Measurements from ENCODE around the gene ANXA5.
"Not testable (repeated sequence)": the region's sequence is repeated elsewhere in the genome, so short reads cannot be mapped to it uniquely, and the experiment has no call there.

Gene ANXA5

DNA sequence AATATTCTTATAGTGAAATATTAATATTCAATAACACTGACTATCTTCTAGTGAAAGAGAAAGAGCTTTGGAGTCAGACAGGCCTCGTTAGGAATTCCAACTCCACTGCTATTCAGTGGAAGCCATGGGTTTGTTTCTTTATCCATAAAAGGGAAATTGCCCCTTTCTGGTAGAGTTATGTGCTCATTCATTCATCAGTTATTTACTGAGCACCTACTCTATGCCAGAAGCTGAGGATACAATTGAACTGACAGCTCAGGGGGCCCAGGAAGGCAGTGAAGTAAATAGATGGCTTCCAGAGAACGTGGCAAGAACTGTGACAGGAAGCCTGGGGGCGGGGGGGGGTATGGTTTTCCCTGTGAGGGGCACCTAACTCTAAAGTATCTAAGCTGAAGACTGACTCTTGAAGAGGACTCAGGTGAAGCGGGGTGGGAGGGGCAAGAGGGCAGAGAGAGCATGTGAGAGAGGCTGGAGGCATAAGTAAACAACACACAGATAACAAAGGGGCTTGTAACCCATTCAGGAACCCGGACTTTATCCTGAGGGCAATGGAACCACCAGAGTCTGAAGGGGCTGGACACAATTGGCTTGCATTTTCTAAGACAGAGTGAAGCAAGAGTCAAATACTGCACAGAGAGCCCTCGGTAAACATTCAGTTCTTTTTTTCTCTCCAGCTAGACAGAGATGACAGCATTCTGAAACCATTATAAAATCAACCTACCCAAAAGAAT lies 20.3 kb downstream of the ANXA5 start:
- Mint-ChIP-seq H3K27ac (no peak overlapping the region), H3K9me3 (no peaks in the 10 kb centered on the region), H3K4me3 (no peak overlapping the region), H3K36me3 (peaks cover 58% of the 10 kb centered on the region), H3K27me3 (no peaks in the 10 kb centered on the region), H3K4me1 (no peaks in the 10 kb centered on the region)
- no peak for ATAC-seq

DNA sequence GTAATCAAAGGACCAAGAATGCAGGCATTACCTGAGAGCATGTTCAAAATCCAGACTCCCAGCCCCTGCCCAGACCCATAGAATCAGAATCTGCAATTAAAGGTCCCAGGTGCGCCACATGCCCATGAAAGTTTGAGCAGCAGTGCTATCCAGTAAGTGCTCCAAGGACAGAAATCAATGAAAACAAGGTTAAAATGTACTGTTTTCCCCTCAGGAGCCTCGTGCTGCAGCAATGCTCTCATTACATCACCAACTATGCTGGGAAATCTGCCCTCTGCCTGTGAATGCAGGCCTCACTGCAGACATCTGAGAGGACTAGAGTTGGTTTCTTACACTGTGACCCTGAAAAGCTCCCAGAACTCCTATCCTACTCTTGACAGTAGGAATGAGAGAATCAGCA lies 21.1 kb downstream of the ANXA5 start:
- Mint-ChIP-seq H3K4me3 (no peak overlapping the region), H3K36me3 (peaks cover 60% of the 10 kb centered on the region), H3K4me1 (no peaks in the 10 kb centered on the region), H3K27ac (no peak overlapping the region), H3K27me3 (no peaks in the 10 kb centered on the region), H3K9me3 (no peaks in the 10 kb centered on the region)
- ATAC-seq: no peak

DNA sequence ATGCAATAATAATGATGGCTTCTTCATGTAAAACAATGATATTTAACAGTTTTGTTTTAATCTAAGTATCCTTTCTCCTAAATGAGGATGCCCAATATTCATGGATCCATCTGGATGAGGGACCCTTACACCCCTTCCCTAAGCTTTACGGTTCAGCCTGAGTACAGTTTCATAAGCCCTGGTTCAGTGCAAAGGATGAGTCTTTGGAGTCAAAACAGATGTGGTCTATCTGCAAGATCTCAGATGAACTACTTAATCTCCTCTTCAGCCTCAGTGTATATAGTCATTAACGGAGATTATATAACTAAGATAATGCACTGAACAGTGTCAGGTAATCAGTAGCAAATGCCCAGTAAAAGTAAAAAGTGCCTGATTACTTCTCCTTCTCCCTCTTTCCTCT lies 22.1 kb downstream of the ANXA5 start:
- Mint-ChIP-seq H3K4me3 (no peak overlapping the region), H3K4me1 (no peaks in the 10 kb centered on the region), H3K27me3 (no peaks in the 10 kb centered on the region), H3K9me3 (no peaks in the 10 kb centered on the region), H3K27ac (no peak overlapping the region), H3K36me3 (peaks cover 57% of the 10 kb centered on the region)
- no peak for ATAC-seq

- H3K9me3 Mint-ChIP-seq: no peaks in the 10 kb centered on the region
- H3K4me3 Mint-ChIP-seq: no peak overlapping the region
- H3K27me3 Mint-ChIP-seq: no peaks in the 10 kb centered on the region
- peaks cover 57% of the 10 kb centered on the region for H3K36me3 Mint-ChIP-seq
- H3K4me1 Mint-ChIP-seq: no peaks in the 10 kb centered on the region
- no peak for ATAC-seq
- H3K27ac Mint-ChIP-seq: no peak overlapping the region
Measured at GRCh38 chr4:121674191-121674590, 22.6 kb downstream of the ANXA5 start.

- Mint-ChIP-seq H3K27me3 (no peaks in the 10 kb centered on the region), H3K9me3 (no peaks in the 10 kb centered on the region), H3K4me1 (no peaks in the 10 kb centered on the region), H3K36me3 (peaks cover 71% of the 10 kb centered on the region), H3K4me3 (no peak overlapping the region), H3K27ac (no peak overlapping the region)
- ATAC-seq: no peak
Measured at GRCh38 chr4:121669163-121669550, 27.6 kb downstream of the ANXA5 start.

GRCh38 chr4:121668368-121669162 lies 28.2 kb downstream of the ANXA5 start:
- no peak for ATAC-seq
- H3K27me3 Mint-ChIP-seq: no peaks in the 10 kb centered on the region
- H3K27ac Mint-ChIP-seq: no peak overlapping the region
- no peaks in the 10 kb centered on the region for H3K4me1 Mint-ChIP-seq
- no peaks in the 10 kb centered on the region for H3K9me3 Mint-ChIP-seq
- peaks cover 76% of the 10 kb centered on the region for H3K36me3 Mint-ChIP-seq
- H3K4me3 Mint-ChIP-seq: no peak overlapping the region

DNA sequence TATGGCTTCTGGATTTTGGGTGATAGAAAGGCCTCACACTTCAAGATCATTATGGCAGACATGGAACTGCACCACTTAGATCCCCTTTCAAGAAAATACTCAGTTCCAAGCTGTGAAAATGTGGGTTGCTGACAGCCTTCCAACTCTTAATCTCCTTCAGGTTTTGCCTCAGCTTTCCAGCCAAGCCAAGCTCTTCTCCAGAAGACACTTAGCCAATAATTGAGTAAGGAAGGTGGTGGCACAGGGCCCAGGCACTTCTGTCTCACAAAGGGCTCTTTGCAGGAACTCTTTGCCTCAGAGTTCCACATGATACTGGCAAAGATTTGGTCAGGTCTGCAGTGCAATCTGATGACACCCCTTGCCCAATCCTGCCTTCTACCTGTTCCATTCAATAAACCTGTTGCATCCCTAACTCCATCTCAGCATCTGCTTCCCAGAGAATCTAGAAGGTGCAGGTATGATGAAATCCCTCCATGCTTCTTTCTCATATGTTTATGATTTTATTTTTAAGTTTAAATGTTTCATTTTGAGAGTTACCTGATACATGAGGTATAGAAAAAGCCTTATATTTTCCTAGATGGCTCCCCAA lies 30.6 kb downstream of the ANXA5 start:
- H3K4me1 Mint-ChIP-seq: no peaks in the 10 kb centered on the region
- H3K27ac Mint-ChIP-seq: no peak overlapping the region
- H3K4me3 Mint-ChIP-seq: no peak overlapping the region
- H3K27me3 Mint-ChIP-seq: no peaks in the 10 kb centered on the region
- no peaks in the 10 kb centered on the region for H3K9me3 Mint-ChIP-seq
- no peak for ATAC-seq
- peaks cover 65% of the 10 kb centered on the region for H3K36me3 Mint-ChIP-seq

DNA sequence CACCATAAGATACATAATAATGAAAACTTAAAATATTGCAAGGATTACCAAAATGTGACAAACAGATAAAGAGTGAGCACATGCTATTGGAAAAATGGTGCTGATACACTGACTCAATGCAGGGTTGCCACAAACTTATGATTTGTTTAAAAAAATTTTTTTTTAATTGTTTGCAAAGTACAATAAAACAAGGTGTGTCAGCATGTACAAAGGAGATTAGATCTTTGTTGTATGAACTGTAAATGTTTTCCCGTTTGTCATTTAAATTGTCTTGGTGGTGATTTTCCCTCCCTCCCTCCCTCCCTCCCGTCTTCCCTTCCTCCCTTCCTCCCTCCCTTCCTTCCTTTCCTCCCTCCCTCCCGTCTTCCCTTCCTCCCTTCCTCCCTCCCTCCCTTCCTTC lies 31.4 kb downstream of the ANXA5 start:
- Mint-ChIP-seq H3K4me1 (no peaks in the 10 kb centered on the region), H3K4me3 (no peak overlapping the region), H3K27me3 (no peaks in the 10 kb centered on the region), H3K36me3 (peaks cover 63% of the 10 kb centered on the region), H3K27ac (no peak overlapping the region), H3K9me3 (no peaks in the 10 kb centered on the region)
- ATAC-seq: no peak

- H3K27ac Mint-ChIP-seq: no peak overlapping the region
- no peaks in the 10 kb centered on the region for H3K4me1 Mint-ChIP-seq
- peaks cover 34% of the 10 kb centered on the region for H3K36me3 Mint-ChIP-seq
- H3K9me3 Mint-ChIP-seq: no peaks in the 10 kb centered on the region
- no peak for ATAC-seq
- H3K4me3 Mint-ChIP-seq: no peak overlapping the region
- no peaks in the 10 kb centered on the region for H3K27me3 Mint-ChIP-seq
Measured at GRCh38 chr4:121662225-121662624, 34.6 kb downstream of the ANXA5 start.

DNA sequence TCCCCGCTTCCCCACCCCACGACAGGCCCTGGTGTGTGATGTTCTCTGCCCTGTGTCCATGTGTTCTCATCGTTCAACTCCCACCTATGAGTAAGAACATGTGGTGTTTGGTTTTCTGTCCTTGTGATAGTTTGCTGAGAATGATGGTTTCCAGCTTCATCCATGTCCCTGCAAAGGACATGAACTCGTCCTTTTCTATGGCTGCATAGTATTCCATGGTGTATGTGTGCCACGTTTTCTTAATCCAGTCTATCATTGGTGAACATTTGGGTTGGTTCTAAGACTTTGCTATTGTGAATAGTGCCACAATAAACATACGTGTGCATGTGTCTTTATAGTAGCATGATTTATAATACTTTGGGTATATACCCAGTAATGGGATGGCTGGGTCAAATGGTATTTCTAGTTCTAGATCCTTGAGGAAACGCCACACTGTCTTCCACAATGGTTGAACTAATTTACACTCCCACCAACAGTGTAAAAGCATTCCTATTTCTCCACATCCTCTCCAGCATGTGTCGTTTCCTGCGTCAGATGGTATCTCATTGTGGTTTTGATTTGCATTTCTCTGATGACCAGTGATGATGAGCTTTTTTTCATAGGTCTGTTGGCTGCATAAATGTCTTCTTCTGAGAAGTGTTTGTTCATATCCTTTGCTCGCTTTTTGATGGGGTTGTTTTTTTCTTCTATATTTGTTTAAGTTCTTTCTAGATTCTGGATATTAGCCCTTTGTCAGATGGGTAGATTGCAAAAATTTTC lies 36.4 kb downstream of the ANXA5 start:
- H3K27ac Mint-ChIP-seq, ATAC-seq, H3K27me3 Mint-ChIP-seq, H3K4me1 Mint-ChIP-seq, H3K4me3 Mint-ChIP-seq, H3K9me3 Mint-ChIP-seq: not testable (repeated sequence)
- H3K36me3 Mint-ChIP-seq: peaks cover 19% of the 10 kb centered on the region

DNA sequence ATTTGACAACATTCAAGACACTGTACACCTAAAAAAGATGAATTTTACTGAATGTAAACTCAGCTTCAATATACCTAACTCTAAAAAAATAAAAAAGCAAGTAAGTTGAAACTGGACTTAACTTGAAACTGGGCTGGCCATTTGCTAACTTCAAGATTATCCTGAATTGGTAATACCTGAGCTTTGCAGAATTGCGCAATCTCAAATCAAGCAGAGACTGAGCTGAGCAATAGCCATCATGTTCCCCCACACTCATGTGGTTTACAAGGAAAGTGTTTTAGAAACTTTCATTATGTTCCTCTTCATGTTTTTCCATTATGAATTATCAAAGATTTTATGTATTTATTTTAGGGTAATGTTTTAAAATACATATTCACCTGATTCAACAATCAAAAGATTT lies 38.7 kb downstream of the ANXA5 start:
- no peak for ATAC-seq
- peaks cover 2% of the 10 kb centered on the region for H3K36me3 Mint-ChIP-seq
- no peaks in the 10 kb centered on the region for H3K9me3 Mint-ChIP-seq
- H3K27me3 Mint-ChIP-seq: no peaks in the 10 kb centered on the region
- no peak overlapping the region for H3K4me3 Mint-ChIP-seq
- H3K4me1 Mint-ChIP-seq: peaks cover 10% of the 10 kb centered on the region
- no peak overlapping the region for H3K27ac Mint-ChIP-seq

DNA sequence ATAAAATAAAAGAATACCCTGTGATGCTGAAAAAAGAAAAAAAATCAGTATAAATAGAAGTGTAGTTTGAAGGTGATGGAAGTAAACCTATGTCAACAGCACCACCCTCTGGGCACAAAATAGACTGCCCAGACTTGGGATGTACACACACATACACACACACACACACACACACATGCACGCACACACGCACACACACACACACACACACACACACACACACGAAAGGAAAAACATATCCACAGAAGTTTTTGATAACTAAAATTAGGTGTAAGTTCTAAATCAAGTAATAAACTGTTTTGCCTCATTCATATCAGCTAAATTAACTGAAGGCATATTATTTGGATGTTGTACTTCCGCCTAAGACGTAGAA lies 40.5 kb downstream of the ANXA5 start:
- Mint-ChIP-seq H3K27me3 (no peaks in the 10 kb centered on the region), H3K4me1 (peaks cover 10% of the 10 kb centered on the region), H3K4me3 (no peak overlapping the region), H3K9me3 (peaks cover 7% of the 10 kb centered on the region), H3K27ac (no peak overlapping the region), H3K36me3 (no peaks in the 10 kb centered on the region)
- ATAC-seq: no peak

DNA sequence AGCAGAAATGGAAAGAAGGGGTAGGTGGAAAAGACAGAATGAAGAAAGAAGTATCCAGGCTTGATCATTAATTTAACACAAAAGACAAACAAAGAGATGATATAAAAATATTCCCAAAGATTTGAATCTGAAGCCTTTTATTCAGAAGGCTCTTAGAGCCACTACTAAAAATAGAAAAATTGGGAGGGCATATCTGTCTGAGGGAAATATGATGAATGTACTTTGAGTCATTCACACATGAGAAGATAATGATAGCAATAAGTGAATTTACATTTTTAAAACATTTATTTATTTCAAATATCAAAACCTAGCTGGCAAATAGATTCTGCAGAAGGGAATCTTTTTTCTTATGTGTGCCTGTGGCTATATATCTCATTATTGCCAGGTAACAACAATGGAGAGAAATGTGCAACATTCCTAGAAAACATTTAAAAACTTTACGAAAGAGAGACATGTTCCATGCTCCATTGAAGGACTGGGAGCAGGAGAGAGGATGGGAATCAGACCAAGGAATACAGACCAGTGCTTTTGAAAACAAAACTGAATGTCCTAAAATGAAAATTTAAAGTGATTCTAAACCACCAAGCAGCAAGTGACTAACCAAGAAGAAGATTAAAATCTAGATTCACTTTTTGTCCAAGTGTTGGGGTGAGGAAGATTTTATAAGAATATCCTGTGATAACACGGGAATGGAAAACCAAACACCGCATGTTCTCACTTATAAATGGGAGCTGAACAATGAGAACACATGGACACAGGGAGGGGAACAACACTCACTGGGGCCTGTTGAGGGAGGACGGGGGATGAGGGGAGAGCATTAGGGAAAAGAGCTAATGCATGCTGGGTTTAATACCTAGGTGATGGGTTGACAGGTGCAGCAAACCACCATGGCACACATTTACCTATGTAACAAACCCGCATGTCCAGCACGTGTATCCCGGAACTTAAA lies 41.2 kb downstream of the ANXA5 start:
- Mint-ChIP-seq H3K36me3 (no peaks in the 10 kb centered on the region), H3K27me3 (no peaks in the 10 kb centered on the region), H3K4me3 (no peak overlapping the region), H3K27ac (no peak overlapping the region), H3K9me3 (peaks cover 7% of the 10 kb centered on the region), H3K4me1 (peaks cover 10% of the 10 kb centered on the region)
- no peak for ATAC-seq

GRCh38 chr4:121654738-121655137 lies 42.0 kb downstream of the ANXA5 start:
- no peak overlapping the region for H3K27ac Mint-ChIP-seq
- peaks cover 7% of the 10 kb centered on the region for H3K9me3 Mint-ChIP-seq
- ATAC-seq: no peak
- no peaks in the 10 kb centered on the region for H3K36me3 Mint-ChIP-seq
- H3K4me3 Mint-ChIP-seq: no peak overlapping the region
- H3K27me3 Mint-ChIP-seq: peaks cover under 1% of the 10 kb centered on the region
- H3K4me1 Mint-ChIP-seq: peaks cover 10% of the 10 kb centered on the region

All from stimulated activated memory B cell treated with anti-CD40 and anti-IgM and Interleukin-4, amounts not matched to agents 10 μg/mL and 1 μg/mL and 100 μg/mL, for 72 hours (primary cell).